ENCODE measurements around the gene STK24.

Gene STK24

DNA sequence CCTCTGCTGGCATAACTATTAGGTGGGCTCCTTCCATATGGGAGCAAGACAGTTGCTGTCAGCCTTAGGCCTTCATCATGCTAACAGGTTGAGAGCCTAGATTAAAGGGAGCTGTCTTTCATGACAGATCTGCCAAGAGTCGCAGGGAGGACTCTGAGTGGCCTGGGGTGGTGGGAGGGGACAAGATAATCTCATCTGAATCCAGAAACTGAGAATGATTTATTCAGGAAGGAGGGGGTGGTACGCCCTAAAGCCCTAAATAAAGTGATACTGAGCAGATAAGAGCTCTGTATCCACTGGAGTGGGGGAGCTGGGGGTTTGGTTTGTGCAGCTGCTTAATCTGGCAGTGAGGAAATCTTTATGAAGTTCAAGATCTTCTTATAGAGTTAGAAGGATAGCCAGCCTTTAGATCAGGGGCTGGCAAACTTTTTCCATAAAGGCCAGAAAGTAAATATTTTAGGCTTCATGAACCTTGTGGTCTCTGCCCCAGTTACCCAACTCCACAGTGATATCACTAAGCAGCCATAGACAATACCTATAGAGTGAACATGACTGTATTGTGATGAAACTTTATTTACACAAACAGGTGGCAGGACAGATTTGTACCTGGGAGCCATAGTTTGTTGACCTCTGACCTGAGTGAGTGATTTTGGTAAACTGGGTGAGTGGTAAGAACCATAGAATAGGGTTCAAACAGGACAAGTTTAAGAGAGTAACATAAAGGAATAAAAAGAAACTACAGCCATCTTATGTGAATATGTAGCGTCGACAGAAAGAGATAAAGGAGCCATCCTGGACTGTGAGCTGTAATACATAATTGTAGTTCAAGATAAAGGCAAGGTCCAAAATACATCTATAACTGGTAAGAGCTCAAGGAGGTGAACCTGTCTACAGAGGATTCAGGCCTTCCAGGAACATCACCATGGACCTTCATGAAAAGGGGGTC, 9.8 kb upstream of the STK24 start:
- no peak for TF ChIP-seq ZFX (IDR thresholded peaks at IDR 0.05; ENCODE audit: borderline replicate concordance)
- TF ChIP-seq, protein P1, sequence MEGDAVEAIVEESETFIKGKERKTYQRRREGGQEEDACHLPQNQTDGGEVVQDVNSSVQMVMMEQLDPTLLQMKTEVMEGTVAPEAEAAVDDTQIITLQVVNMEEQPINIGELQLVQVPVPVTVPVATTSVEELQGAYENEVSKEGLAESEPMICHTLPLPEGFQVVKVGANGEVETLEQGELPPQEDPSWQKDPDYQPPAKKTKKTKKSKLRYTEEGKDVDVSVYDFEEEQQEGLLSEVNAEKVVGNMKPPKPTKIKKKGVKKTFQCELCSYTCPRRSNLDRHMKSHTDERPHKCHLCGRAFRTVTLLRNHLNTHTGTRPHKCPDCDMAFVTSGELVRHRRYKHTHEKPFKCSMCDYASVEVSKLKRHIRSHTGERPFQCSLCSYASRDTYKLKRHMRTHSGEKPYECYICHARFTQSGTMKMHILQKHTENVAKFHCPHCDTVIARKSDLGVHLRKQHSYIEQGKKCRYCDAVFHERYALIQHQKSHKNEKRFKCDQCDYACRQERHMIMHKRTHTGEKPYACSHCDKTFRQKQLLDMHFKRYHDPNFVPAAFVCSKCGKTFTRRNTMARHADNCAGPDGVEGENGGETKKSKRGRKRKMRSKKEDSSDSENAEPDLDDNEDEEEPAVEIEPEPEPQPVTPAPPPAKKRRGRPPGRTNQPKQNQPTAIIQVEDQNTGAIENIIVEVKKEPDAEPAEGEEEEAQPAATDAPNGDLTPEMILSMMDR (IDR thresholded peaks at IDR 0.05): no peak
- H3K27ac ChIP-seq: no peak overlapping the region

DNA sequence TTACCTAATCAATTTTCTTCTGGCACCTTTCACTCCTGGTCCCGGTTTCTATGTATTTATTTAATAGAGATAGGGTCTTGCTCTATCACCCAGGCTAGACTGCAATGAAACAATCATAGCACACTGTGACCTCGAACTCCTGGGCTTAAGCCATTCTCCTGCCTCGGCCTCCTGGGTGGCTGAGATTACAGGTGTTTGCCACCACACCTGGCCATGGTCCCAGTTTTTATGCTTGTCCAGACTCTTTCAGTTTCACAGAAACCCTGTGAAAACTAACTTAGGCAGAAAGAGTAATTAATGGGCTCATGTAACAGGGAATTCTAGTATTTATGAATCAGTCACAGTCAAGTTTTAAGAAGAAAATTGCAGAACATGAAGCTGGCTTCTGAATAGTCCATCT, 9.0 kb upstream of the STK24 start:
- TF ChIP-seq ZFX (IDR thresholded peaks at IDR 0.05; ENCODE audit: borderline replicate concordance): no peak
- TF ChIP-seq, protein P1 (IDR thresholded peaks at IDR 0.05): no peak
- H3K27ac ChIP-seq: no peak overlapping the region

DNA sequence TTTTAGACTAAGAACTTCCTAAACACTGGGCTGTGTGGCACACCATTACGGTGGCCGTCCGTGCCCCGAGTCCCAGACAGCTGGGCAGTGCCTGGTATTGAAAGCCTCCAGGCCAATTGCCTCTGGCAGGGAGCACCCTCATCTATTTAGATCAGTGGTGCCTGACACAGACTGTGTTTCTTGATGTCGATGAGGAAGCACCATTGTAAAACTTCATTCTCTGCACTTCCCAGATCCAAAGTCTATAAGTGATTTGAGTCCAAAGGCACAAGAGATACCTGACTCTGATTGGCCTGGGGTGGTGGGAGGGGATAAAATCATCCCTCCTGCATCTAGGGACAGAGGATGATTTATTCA, 8.5 kb upstream of the STK24 start:
- no peak overlapping the region for H3K27ac ChIP-seq
- TF ChIP-seq, protein P1 (IDR thresholded peaks at IDR 0.05): no peak
- TF ChIP-seq ZFX (IDR thresholded peaks at IDR 0.05; ENCODE audit: borderline replicate concordance): no peak

DNA sequence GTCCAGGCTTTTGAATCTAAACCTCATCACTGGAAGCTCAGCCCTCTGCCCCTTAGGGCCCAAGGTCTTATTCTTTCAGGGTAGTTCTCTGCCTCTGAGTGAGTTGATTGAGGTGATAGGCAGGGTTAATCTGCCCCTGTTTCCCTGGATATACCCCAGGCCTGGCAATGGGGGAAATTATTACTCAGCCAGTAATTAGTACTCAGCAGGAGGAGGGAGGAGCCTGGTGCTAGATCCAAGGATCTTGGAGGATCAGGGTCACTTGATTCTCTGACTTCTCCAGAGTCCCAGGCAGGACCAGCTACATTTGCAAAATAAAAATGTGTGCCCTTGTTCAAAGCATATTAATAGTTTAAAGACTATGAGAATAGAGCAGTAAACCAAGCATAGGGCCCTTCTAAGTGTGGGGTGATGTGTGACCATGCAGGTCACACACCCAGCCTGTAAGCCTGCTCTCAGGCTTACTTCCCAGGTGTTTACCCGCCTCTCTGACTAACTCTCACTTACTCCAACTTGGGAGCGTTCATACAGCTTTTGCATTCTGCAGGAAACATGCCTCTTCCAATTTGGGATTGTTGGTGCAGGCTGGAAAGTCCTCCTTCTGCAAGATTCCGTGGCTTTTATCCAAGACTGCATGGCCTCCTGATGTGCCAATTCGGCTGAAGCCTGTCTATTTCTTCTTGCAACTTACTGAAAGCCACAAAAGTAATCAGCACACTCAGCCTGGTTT, 7.9 kb upstream of the STK24 start:
- no peak for TF ChIP-seq ZFX (IDR thresholded peaks at IDR 0.05; ENCODE audit: borderline replicate concordance)
- H3K27ac ChIP-seq: no peak overlapping the region

DNA sequence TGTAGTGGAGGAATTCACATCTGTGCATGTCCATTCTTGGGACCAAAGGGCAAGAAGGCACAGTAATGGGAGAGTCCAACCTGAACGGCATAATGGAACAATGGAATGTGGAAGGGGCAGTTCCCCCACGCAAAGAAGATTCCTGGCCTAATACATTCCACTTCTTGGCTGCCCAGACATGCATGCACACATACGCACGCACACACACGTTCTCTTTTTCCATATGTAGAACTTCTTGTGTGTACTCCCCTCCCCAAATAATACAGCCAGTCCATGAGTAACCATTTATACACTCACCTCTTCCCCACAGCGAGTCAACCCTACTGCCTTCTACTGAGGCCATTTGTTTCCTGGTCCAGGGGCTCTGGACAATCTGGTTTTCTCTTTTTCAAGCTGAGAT, 6.0 kb upstream of the STK24 start:
- no peak overlapping the region for H3K27ac ChIP-seq
- TF ChIP-seq, protein P1 (IDR thresholded peaks at IDR 0.05): no peak
- no peak for TF ChIP-seq ZFX (IDR thresholded peaks at IDR 0.05; ENCODE audit: borderline replicate concordance)

DNA sequence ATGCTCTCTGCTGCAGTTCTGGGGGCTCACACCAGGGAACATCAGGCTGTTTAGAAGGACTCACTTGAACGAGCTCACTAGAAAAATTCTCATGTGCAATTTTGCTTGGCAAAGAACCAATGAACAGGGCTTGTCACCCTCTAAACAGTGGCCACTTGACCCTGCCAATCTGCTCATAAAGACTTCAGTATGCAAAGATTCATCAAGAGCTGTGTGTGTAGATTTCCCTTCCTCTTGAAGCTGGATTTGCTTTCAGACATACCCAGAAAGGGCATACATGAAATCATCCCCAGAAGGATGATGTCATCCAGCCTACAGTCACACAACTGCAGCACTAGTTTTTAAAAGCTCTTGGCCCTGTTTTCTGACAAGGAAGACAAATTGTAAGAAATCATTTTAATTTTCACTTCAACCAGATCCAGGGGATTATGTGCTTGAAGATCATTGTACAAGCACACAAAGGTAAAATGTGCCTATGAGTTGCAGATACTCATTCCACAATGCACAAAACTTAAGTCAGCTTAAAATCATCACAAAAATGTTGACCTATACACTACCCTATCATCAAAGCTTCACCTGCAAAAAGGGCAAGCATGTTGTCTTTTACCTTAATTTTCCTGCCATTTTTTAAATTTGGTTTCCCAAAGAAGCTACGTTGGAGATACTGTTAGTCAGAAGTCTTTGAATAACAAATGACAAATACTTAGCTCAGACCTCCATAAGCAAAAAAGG, 5.2 kb upstream of the STK24 start:
- TF ChIP-seq, protein P1 (IDR thresholded peaks at IDR 0.05): no peak
- no peak for TF ChIP-seq ZFX (IDR thresholded peaks at IDR 0.05; ENCODE audit: borderline replicate concordance)
- no peak overlapping the region for H3K27ac ChIP-seq

DNA sequence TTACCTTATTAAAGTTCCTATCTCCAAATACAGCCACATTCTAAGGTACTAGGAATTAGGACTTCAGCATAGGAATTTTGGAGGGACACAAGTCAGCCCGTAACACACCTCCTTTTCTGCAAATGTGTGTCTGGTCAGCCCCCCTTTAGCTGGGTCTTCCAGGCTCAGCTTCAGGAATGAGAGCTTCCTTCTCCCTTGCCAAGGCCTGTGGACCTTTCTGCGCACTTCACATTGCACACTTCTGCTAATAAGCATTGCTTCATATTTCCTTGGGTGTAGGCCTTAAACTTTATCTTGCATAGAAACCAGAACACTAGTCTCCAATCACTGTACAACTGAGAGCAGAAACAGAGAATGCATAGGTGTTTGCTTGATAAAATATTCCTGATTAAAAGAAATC, 4.5 kb upstream of the STK24 start:
- H3K27ac ChIP-seq: no peak overlapping the region
- TF ChIP-seq, protein P1 (IDR thresholded peaks at IDR 0.05): no peak
- TF ChIP-seq ZFX (IDR thresholded peaks at IDR 0.05; ENCODE audit: borderline replicate concordance): no peak
